ENCODE results near the gene MAP2K6. TPM values are rescaled to one million over a fixed set of nuclear protein-coding genes. Genes with fewer than 3 reads are reported as not detected.

The MAP2K6 gene
- total RNA-seq, 1 experiment from 2014 or later, result 43.0 TPM

DNA sequence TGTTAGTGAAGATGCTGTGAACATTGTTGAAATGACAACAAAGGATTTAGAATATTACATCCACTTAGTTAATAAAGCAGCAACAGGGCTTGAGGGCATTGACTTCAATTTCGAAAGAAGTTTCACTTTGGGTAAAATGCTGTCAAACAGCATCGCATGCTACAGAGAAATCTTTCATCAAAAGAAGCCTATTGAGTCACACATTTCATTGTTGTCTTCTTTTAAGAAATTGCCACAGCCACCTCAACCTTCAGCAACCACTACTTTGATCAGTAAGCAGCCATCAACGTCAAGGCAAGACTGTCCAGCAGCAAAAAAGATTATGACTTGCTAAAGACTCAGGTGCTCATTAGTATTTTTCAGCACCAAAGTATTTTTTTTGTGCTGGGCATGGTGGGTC, 13.2 kb upstream of the MAP2K6 start:
- ChIA-PET CTCF (no interaction called here), POLR2A (no interaction called here)
- Mint-ChIP-seq H3K4me3 (no peak overlapping the region), H3K36me3 (peaks cover 8% of the 10 kb centered on the region), H3K4me1 (no peaks in the 10 kb centered on the region), H3K27me3 (ENCODE audit: low read depth) (no peaks in the 10 kb centered on the region), H3K27ac (no peak overlapping the region), H3K9me3 (peaks cover 14% of the 10 kb centered on the region)
- ATAC-seq (no peak), DNase-seq (ENCODE audit: low spot score) (no peak)
- TF ChIP-seq RORB (CRISPR knock-in tag; IDR thresholded peaks at IDR 0.05) (no peak), ZNF317 (CRISPR knock-in tag; IDR thresholded peaks at IDR 0.05; ENCODE audit: borderline replicate concordance, low read depth) (no peak), SOX15 (CRISPR knock-in tag; IDR thresholded peaks at IDR 0.05) (no peak), NFYB (CRISPR knock-in tag; conservative IDR thresholded peaks at IDR 0.05; ENCODE audit: low read depth) (no peak), TP53 (CRISPR knock-in tag; IDR thresholded peaks at IDR 0.05) (no peak), PRRX2 (CRISPR knock-in tag; IDR thresholded peaks at IDR 0.05) (no peak), CREB1 (CRISPR knock-in tag; IDR thresholded peaks at IDR 0.05) (no peak), ZNF423 (CRISPR knock-in tag; IDR thresholded peaks at IDR 0.05) (no peak), ZNF416 (CRISPR knock-in tag; IDR thresholded peaks at IDR 0.05) (no peak), ZBTB21 (CRISPR knock-in tag; IDR thresholded peaks at IDR 0.05; ENCODE audit: borderline replicate concordance) (no peak)
- TF ChIP-seq, protein P1, sequence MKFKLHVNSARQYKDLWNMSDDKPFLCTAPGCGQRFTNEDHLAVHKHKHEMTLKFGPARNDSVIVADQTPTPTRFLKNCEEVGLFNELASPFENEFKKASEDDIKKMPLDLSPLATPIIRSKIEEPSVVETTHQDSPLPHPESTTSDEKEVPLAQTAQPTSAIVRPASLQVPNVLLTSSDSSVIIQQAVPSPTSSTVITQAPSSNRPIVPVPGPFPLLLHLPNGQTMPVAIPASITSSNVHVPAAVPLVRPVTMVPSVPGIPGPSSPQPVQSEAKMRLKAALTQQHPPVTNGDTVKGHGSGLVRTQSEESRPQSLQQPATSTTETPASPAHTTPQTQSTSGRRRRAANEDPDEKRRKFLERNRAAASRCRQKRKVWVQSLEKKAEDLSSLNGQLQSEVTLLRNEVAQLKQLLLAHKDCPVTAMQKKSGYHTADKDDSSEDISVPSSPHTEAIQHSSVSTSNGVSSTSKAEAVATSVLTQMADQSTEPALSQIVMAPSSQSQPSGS (CRISPR knock-in tag; IDR thresholded peaks at IDR 0.05; ENCODE audit: borderline replicate concordance, low read depth), result no peak
- TF ChIP-seq, protein P2, sequence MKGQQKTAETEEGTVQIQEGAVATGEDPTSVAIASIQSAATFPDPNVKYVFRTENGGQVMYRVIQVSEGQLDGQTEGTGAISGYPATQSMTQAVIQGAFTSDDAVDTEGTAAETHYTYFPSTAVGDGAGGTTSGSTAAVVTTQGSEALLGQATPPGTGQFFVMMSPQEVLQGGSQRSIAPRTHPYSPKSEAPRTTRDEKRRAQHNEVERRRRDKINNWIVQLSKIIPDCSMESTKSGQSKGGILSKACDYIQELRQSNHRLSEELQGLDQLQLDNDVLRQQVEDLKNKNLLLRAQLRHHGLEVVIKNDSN (CRISPR knock-in tag; IDR thresholded peaks at IDR 0.05), result no peak
- TF ChIP-seq, protein P3, sequence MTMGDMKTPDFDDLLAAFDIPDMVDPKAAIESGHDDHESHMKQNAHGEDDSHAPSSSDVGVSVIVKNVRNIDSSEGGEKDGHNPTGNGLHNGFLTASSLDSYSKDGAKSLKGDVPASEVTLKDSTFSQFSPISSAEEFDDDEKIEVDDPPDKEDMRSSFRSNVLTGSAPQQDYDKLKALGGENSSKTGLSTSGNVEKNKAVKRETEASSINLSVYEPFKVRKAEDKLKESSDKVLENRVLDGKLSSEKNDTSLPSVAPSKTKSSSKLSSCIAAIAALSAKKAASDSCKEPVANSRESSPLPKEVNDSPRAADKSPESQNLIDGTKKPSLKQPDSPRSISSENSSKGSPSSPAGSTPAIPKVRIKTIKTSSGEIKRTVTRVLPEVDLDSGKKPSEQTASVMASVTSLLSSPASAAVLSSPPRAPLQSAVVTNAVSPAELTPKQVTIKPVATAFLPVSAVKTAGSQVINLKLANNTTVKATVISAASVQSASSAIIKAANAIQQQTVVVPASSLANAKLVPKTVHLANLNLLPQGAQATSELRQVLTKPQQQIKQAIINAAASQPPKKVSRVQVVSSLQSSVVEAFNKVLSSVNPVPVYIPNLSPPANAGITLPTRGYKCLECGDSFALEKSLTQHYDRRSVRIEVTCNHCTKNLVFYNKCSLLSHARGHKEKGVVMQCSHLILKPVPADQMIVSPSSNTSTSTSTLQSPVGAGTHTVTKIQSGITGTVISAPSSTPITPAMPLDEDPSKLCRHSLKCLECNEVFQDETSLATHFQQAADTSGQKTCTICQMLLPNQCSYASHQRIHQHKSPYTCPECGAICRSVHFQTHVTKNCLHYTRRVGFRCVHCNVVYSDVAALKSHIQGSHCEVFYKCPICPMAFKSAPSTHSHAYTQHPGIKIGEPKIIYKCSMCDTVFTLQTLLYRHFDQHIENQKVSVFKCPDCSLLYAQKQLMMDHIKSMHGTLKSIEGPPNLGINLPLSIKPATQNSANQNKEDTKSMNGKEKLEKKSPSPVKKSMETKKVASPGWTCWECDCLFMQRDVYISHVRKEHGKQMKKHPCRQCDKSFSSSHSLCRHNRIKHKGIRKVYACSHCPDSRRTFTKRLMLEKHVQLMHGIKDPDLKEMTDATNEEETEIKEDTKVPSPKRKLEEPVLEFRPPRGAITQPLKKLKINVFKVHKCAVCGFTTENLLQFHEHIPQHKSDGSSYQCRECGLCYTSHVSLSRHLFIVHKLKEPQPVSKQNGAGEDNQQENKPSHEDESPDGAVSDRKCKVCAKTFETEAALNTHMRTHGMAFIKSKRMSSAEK (CRISPR knock-in tag; IDR thresholded peaks at IDR 0.05; ENCODE audit: borderline replicate concordance), result no peak

DNA sequence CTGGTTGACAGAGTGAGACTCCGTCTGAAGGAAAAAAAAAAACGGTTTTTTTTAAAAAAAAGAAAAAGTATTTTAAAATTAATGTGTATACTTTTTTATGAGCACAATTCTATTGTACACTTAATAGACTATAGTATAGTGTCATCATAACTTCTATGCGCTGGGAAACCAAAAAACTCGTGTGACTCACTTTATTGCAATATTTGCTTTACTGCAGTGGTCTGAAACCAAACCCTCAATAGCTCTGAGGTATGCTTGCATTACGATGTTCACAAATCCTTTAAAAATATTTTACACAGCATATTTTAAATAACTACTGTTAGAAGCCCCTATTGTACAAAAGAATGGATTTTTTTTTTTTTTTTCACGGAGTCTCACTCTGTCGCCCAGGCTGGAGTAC, 12.4 kb upstream of the MAP2K6 start:
- CTCF ChIA-PET, result no interaction called here
- POLR2A ChIA-PET, result interaction anchor here (0.7 to 1.0 kb wide), 2 partner anchors 41 to 43 kb away, joined by 3 to 4 read pairs; no protein-coding TSS in a partner anchor
- DNase-seq (ENCODE audit: low spot score) (no peak), ATAC-seq (no peak)
- no peaks in the 10 kb centered on the region for H3K27me3 Mint-ChIP-seq (ENCODE audit: low read depth)
- H3K36me3 Mint-ChIP-seq, result peaks cover 8% of the 10 kb centered on the region
- peaks cover 14% of the 10 kb centered on the region for H3K9me3 Mint-ChIP-seq
- no peaks in the 10 kb centered on the region for H3K4me1 Mint-ChIP-seq
- no peak overlapping the region for H3K27ac Mint-ChIP-seq
- H3K4me3 Mint-ChIP-seq, result no peak overlapping the region
- TF ChIP-seq KAT7 (CRISPR knock-in tag; IDR thresholded peaks at IDR 0.05; ENCODE audit: borderline replicate concordance) (no peak), EMX1 (CRISPR knock-in tag; IDR thresholded peaks at IDR 0.05) (no peak), MYBL2 (CRISPR knock-in tag; IDR thresholded peaks at IDR 0.05) (no peak), NFE2L1 (CRISPR knock-in tag; IDR thresholded peaks at IDR 0.05) (no peak), OVOL2 (CRISPR knock-in tag; IDR thresholded peaks at IDR 0.05; ENCODE audit: borderline replicate concordance) (no peak), TEAD1 (CRISPR knock-in tag; IDR thresholded peaks at IDR 0.05) (no peak), ZNF396 (CRISPR knock-in tag; IDR thresholded peaks at IDR 0.05; ENCODE audit: borderline replicate concordance) (no peak), NR2C2 (CRISPR knock-in tag; IDR thresholded peaks at IDR 0.05) (no peak)
- TF ChIP-seq, protein P4, sequence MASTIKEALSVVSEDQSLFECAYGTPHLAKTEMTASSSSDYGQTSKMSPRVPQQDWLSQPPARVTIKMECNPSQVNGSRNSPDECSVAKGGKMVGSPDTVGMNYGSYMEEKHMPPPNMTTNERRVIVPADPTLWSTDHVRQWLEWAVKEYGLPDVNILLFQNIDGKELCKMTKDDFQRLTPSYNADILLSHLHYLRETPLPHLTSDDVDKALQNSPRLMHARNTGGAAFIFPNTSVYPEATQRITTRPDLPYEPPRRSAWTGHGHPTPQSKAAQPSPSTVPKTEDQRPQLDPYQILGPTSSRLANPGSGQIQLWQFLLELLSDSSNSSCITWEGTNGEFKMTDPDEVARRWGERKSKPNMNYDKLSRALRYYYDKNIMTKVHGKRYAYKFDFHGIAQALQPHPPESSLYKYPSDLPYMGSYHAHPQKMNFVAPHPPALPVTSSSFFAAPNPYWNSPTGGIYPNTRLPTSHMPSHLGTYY (CRISPR knock-in tag; IDR thresholded peaks at IDR 0.05), result no peak
- TF ChIP-seq, protein P5, sequence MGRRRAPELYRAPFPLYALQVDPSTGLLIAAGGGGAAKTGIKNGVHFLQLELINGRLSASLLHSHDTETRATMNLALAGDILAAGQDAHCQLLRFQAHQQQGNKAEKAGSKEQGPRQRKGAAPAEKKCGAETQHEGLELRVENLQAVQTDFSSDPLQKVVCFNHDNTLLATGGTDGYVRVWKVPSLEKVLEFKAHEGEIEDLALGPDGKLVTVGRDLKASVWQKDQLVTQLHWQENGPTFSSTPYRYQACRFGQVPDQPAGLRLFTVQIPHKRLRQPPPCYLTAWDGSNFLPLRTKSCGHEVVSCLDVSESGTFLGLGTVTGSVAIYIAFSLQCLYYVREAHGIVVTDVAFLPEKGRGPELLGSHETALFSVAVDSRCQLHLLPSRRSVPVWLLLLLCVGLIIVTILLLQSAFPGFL (CRISPR knock-in tag; IDR thresholded peaks at IDR 0.05; ENCODE audit: borderline replicate concordance), result no peak
- TF ChIP-seq, protein P6, sequence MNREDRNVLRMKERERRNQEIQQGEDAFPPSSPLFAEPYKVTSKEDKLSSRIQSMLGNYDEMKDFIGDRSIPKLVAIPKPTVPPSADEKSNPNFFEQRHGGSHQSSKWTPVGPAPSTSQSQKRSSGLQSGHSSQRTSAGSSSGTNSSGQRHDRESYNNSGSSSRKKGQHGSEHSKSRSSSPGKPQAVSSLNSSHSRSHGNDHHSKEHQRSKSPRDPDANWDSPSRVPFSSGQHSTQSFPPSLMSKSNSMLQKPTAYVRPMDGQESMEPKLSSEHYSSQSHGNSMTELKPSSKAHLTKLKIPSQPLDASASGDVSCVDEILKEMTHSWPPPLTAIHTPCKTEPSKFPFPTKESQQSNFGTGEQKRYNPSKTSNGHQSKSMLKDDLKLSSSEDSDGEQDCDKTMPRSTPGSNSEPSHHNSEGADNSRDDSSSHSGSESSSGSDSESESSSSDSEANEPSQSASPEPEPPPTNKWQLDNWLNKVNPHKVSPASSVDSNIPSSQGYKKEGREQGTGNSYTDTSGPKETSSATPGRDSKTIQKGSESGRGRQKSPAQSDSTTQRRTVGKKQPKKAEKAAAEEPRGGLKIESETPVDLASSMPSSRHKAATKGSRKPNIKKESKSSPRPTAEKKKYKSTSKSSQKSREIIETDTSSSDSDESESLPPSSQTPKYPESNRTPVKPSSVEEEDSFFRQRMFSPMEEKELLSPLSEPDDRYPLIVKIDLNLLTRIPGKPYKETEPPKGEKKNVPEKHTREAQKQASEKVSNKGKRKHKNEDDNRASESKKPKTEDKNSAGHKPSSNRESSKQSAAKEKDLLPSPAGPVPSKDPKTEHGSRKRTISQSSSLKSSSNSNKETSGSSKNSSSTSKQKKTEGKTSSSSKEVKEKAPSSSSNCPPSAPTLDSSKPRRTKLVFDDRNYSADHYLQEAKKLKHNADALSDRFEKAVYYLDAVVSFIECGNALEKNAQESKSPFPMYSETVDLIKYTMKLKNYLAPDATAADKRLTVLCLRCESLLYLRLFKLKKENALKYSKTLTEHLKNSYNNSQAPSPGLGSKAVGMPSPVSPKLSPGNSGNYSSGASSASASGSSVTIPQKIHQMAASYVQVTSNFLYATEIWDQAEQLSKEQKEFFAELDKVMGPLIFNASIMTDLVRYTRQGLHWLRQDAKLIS (CRISPR knock-in tag; IDR thresholded peaks at IDR 0.05; ENCODE audit: borderline replicate concordance), result no peak
- TF ChIP-seq, protein P7, sequence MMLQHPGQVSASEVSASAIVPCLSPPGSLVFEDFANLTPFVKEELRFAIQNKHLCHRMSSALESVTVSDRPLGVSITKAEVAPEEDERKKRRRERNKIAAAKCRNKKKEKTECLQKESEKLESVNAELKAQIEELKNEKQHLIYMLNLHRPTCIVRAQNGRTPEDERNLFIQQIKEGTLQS (CRISPR knock-in tag; conservative IDR thresholded peaks at IDR 0.05), result no peak
